Skeletal muscle tissue (tissue), 4 donors: ENCODE results near the gene ADGRV1. TPM values are rescaled to one million over a fixed set of nuclear protein-coding genes. Genes with fewer than 3 reads are reported as not detected.
"Not testable (repeated sequence)": the region's sequence is repeated elsewhere in the genome, so short reads cannot be mapped to it uniquely, and the experiment has no call there.

Experiments used
- H3K27ac ChIP-seq: one replicate; pipeline ENCODE4 v1.7.0; 2013; ENCODE audit warnings: mild to moderate bottlenecking, low read depth, low read length, inconsistent platforms
- H3K27me3 ChIP-seq, 3 donors: one replicate each; pipeline ENCODE4 v1.7.0; 2013; ENCODE audit warnings: low read length in 3 of 3; ENCODE audit not compliant: control insufficient read depth in 3 of 3, insufficient read depth in 3 of 3
- H3K36me3 ChIP-seq, 3 donors: one replicate each; pipeline ENCODE4 v1.7.0; 2013; ENCODE audit warnings: low read length in 3 of 3; ENCODE audit not compliant: control insufficient read depth in 3 of 3, insufficient read depth in 3 of 3
- H3K4me1 ChIP-seq, 3 donors: one replicate each; pipeline ENCODE4 v1.7.0; 2013; ENCODE audit warnings: low read length in 3 of 3, mild to moderate bottlenecking in 3 of 3; ENCODE audit not compliant: control insufficient read depth in 3 of 3, insufficient read depth in 3 of 3
- H3K4me3 ChIP-seq, 3 donors: one replicate each; pipeline ENCODE4 v1.7.0; 2013; ENCODE audit warnings: low read length in 3 of 3
- H3K9ac ChIP-seq, 3 donors: one replicate each; pipeline ENCODE4 v1.7.0; 2013; ENCODE audit warnings: low read length in 3 of 3, mild to moderate bottlenecking in 3 of 3, moderate library complexity in 2 of 3, low read depth in 1 of 3
- H3K9me3 ChIP-seq, 3 donors: one replicate each; pipeline ENCODE4 v1.7.0; 2013; ENCODE audit warnings: low read length in 3 of 3; ENCODE audit not compliant: control insufficient read depth in 3 of 3
- total RNA-seq: library from RNA; depleted of rRNA; stranded (reverse); fragments of >200 nt; gene quantifications from one replicate; pipeline ENCODE4 v1.2.3, GENCODE V29; 2014
- donor health status: Osteomylitis.

ADGRV1 gene
- total RNA-seq, 1 donor from 2014 or later, result 2.6 TPM

DNA sequence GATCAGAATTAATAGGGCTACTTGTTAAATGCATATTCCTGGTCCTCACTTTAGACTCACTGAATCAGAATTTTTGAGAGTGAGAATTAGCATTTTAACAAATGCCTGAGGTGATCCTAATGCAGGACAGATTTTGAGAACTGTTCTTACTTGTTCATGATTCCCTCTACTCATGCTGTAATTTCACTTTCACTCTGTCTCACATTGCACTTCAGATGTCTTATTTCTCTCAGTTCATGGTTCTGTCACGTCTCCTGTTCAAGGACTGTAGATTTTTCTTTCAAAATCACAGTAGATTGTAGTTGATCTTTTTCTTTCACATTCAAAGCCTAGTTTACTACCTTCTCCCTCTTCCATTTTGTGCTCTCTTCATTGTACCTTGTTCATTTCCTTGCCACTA, 54.3 kb downstream of the ADGRV1 start:
- H3K4me3 ChIP-seq, result no peak overlapping the region
- no peaks in the 10 kb centered on the region for H3K4me1 ChIP-seq
- H3K9ac ChIP-seq, result no peak overlapping the region
- no peaks in the 10 kb centered on the region for H3K36me3 ChIP-seq
- H3K9me3 ChIP-seq, result no peaks in the 10 kb centered on the region
- peaks cover 0 to 3% (median 0%) of the 10 kb centered on the region in 3 donors for H3K27me3 ChIP-seq
- no peak overlapping the region for H3K27ac ChIP-seq

DNA sequence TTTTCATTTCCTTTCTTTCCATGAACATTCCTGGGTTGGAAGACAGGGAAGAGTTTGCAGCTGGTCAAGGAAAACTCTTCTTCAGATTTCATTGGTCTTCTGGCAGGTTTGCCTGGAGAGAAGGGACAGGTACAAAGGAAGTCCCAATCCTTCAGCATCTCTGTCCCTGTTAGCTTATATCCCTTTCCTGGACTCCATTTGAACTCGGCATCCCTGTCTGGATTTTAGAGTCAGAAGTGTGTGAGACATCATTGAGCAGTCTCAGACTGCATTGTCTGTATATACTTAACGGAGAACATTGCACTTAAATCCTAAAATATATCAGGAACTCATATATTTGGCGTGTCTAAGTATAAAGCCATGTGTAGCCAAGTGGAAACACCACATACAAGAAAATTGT, 54.9 kb downstream of the ADGRV1 start:
- Histone ChIP-seq H3K27me3 (peaks cover 0 to 3% (median 0%) of the 10 kb centered on the region in 3 donors), H3K4me1 (no peaks in the 10 kb centered on the region), H3K27ac (no peak overlapping the region), H3K4me3 (no peak overlapping the region), H3K9me3 (no peaks in the 10 kb centered on the region), H3K9ac (no peak overlapping the region), H3K36me3 (no peaks in the 10 kb centered on the region)

DNA sequence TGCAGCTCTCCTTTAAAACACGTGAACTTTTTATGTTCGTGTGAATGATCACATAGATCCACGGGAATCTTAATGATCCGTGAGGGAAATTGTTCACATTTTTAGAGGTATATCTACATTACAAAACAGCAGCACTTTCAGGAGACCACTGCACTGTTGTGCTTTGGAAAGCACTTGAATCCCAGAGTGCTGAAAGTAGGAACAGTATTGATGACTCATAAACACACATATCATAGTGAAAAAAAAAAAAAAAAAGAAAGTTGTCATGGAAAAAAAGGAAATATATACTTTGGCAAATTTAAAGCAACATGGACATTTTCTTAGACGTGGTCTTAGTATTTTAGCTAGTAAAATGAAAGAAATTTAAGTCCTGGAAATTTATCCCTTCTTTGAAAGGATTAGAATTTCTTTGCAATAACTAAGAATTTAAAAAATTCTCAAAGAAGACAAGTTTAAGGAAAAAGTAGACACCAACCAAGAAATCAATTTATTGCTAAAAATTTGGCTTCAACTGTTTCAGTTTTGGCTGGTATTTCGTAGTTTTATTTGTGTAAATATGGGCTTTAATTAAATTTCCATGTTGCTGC, 55.4 kb downstream of the ADGRV1 start:
- Histone ChIP-seq H3K9ac (no peak overlapping the region), H3K9me3 (no peaks in the 10 kb centered on the region), H3K4me1 (no peaks in the 10 kb centered on the region), H3K36me3 (no peaks in the 10 kb centered on the region), H3K27me3 (peaks cover 0 to 3% (median 0%) of the 10 kb centered on the region in 3 donors), H3K27ac (no peak overlapping the region), H3K4me3 (no peak overlapping the region)

DNA sequence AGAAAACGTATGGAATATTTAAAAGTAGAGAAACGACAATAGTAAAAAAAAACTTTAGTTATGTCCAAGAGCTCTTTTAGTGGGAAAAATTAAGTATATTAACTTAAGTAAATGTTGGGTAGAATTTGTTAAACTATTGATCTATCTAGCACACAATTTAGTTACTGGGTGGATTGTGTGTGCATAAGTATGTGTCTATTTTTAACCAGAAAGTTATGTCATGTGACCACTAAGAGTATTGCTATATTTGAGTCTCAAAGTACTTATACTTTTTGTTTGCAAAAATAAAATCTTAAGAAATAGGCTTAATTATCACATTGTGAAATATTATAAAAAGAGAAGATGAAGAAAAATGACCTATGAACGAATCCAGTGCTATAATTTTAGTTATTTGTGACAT, 56.8 kb downstream of the ADGRV1 start:
- H3K9me3 ChIP-seq, result no peaks in the 10 kb centered on the region
- H3K27me3 ChIP-seq, result peaks cover 0 to 3% (median 0%) of the 10 kb centered on the region in 3 donors
- H3K9ac ChIP-seq, result no peak overlapping the region
- no peaks in the 10 kb centered on the region for H3K36me3 ChIP-seq
- no peak overlapping the region for H3K4me3 ChIP-seq
- H3K4me1 ChIP-seq, result no peaks in the 10 kb centered on the region
- H3K27ac ChIP-seq, result no peak overlapping the region

DNA sequence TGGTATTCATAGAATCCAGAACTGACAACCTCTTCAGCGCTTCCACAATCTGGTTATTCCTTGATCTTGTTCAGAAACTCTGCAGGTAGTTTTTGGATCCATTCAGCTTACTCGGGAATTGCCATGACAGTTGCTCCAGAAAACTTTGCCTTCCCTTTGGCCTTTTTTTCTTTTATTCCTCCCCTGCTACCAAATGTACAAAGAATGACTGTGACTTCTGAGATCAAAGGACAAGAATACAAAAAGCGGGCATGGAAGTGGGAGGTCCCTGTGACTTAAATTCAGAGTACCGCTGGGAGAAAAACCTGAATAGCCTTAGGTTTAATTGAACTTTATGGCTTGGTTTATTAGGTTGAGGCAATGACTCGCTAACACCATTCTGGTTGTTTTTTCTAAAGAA, 59.5 kb downstream of the ADGRV1 start:
- H3K36me3 ChIP-seq, result no peaks in the 10 kb centered on the region
- H3K27ac ChIP-seq, result no peak overlapping the region
- no peaks in the 10 kb centered on the region for H3K27me3 ChIP-seq
- no peaks in the 10 kb centered on the region for H3K9me3 ChIP-seq
- H3K4me1 ChIP-seq, result no peaks in the 10 kb centered on the region
- H3K4me3 ChIP-seq, result no peak overlapping the region
- no peak overlapping the region for H3K9ac ChIP-seq

DNA sequence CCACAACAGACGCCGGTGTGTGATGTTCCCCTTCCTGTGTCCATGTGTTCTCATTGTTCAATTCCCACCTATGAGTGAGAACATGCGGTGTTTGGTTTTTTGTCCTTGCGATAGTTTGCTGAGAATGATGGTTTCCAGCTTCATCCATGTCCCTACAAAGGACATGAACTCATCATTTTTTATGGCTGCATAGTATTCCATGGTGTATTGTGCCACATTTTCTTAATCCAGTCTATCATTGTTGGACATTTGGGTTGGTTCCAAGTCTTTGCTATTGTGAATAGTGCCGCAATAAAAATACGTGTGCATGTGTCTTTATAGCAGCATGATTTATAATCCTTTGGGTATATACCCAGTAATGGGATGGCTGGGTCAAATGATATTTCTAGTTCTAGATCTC, 61.2 kb downstream of the ADGRV1 start:
- H3K36me3 ChIP-seq, H3K9ac ChIP-seq, H3K4me1 ChIP-seq, H3K27ac ChIP-seq, H3K27me3 ChIP-seq, H3K4me3 ChIP-seq, H3K9me3 ChIP-seq: not testable (repeated sequence)

DNA sequence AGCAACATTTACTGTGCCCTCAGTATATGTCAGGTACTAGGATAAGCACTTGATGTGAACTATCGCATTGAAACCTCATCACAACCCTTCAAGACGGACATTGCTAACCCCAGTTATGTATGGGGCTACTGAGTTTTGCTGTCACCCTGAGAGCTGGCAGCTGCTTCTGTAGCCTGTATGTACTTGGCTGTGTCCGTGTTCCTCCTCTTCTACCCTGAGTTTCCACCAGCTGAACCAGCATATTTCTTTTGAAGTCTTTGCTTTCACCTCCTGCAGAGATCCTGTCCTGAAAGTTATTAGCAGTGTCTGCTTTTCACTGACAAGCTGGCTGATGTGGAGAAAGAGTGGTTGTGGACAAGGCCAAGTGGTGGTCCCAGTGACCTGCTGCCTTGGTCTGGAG, 63.3 kb downstream of the ADGRV1 start:
- no peaks in the 10 kb centered on the region for H3K36me3 ChIP-seq
- no peaks in the 10 kb centered on the region for H3K9me3 ChIP-seq
- H3K27ac ChIP-seq, result no peak overlapping the region
- no peak overlapping the region for H3K9ac ChIP-seq
- H3K4me3 ChIP-seq, result no peak overlapping the region
- H3K4me1 ChIP-seq, result no peaks in the 10 kb centered on the region
- H3K27me3 ChIP-seq, result no peaks in the 10 kb centered on the region

DNA sequence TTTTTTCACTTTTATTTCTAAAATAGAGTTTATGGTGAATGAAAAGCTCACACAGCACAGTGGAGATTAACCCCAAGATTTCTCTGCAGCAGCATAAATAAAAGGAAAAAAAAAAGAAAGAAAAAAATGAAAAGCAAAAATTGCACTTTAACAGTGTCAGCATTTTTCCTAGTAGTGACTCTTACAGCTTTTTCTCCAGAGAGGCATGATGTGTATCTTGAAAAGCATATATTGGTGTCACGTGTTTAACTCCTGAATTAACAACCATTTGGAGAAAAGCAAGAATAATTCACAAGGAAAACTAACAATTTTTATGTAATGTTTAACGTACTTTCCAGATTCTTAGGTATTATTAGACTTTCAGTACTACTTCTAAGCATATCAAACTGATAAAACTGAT, 67.9 kb downstream of the ADGRV1 start:
- Histone ChIP-seq H3K36me3 (no peaks in the 10 kb centered on the region), H3K9ac (no peak overlapping the region), H3K27ac (no peak overlapping the region), H3K4me1 (no peaks in the 10 kb centered on the region), H3K9me3 (no peaks in the 10 kb centered on the region), H3K27me3 (peaks cover 0 to 3% (median 0%) of the 10 kb centered on the region in 3 donors), H3K4me3 (no peak overlapping the region)

DNA sequence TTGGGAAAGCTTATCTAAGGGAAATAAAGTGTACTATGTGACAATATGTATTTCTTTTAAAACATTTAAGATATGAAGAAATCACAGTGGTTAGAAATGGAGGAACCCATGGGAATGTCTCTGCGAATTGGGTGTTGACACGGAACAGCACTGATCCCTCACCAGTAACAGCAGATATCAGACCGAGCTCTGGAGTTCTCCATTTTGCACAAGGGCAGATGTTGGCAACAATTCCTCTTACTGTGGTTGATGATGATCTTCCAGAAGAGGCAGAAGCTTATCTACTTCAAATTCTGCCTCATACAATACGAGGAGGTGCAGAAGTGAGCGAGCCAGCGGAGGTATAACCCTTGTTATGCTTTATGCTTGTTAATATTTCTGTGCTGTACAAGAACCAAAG, 69.9 kb downstream of the ADGRV1 start:
- Histone ChIP-seq H3K36me3 (no peaks in the 10 kb centered on the region), H3K4me3 (no peak overlapping the region), H3K27me3 (peaks cover 0 to 3% (median 0%) of the 10 kb centered on the region in 3 donors), H3K9me3 (no peaks in the 10 kb centered on the region), H3K27ac (no peak overlapping the region), H3K4me1 (no peaks in the 10 kb centered on the region), H3K9ac (no peak overlapping the region)

DNA sequence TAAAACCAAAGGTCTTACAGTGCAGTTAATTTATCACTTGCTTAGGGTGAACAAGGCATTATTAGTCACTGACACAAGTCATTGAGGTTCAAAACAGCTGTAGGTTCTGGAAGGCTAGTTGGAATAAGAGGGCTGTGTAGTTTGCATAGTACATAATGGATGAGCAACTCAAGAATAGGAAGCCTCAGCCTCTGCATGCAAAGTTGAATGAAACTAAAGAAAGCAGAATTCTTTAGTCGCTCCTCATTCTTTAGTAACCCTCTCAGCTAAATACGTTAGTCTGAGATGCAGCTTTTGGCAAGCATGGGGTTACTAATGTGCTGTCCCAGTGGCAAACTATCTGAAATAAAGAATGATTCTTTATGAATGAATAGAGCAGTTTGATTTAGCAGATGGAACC, 74.2 kb downstream of the ADGRV1 start:
- no peaks in the 10 kb centered on the region for H3K36me3 ChIP-seq
- no peaks in the 10 kb centered on the region for H3K9me3 ChIP-seq
- H3K27me3 ChIP-seq, result peaks cover 0 to 3% (median 0%) of the 10 kb centered on the region in 3 donors
- no peak overlapping the region for H3K9ac ChIP-seq
- no peak overlapping the region for H3K27ac ChIP-seq
- no peak overlapping the region for H3K4me3 ChIP-seq
- no peaks in the 10 kb centered on the region for H3K4me1 ChIP-seq

DNA sequence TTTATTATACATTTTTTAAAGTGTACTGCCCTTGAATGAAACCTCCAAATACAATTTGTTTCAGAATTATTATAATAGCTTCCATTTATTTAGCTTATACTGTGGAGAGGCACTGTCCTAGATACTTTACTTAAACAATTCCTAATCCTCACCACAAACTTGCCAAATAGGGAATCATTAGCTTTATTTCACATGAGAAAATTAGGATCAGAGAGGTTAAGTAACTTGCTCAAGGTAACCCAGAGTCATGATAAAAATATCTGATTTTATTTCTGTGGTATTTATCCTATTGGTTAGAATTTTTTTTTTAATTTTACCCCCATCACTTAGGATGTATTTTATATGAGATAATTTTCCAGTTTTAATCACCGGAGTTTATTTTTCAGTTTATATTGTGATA, 78.4 kb downstream of the ADGRV1 start:
- H3K36me3 ChIP-seq, result no peaks in the 10 kb centered on the region
- no peak overlapping the region for H3K27ac ChIP-seq
- no peak overlapping the region for H3K4me3 ChIP-seq
- no peaks in the 10 kb centered on the region for H3K4me1 ChIP-seq
- H3K9ac ChIP-seq, result no peak overlapping the region
- no peaks in the 10 kb centered on the region for H3K27me3 ChIP-seq
- H3K9me3 ChIP-seq, result no peaks in the 10 kb centered on the region
